ENCODE measurements around the gene C19orf25. TPM values are rescaled to one million over a fixed set of nuclear protein-coding genes. Genes with fewer than 3 reads are reported as not detected.

The C19orf25 gene
- total and polyA plus RNA-seq, 2 of the 13 experiments (the other 11 are each of a cell fraction or from before 2014, with no cell fraction given), result 14.2 to 32.4 TPM

DNA sequence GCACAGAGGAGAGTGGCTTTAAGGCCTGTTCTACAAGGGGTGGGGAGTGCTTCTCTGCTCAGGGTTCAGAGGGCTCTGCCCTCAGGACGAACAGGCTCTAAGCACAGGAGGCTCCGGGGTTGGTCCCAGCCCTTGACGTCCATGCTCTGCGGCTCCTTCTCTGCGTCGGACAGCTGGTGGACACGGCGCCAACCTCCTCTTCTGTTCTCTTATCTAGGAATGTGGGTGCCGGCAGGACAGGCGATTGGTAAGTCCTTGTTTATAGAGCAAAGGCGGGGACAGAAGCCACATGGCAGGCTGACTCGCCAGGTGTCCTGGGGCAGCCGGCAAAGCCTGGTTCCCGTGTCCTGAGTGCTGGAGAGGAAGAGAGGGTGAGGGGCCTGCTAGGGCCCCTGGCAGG is 49.3 kb downstream of the C19orf25 start:
- H3K36me3 ChIP-seq (replicated peaks in 1 of 2; ENCODE audit: control insufficient read depth in 1 of 2, insufficient read depth in 2 of 2, low read length in 2 of 2), result peaks cover 34 to 76% of the 10 kb centered on the region in 2 experiments
- H2AFZ ChIP-seq (ENCODE audit: low read length), result no peak overlapping the region
- H3K27me3 ChIP-seq (ENCODE audit: control insufficient read depth in 1 of 2, insufficient read depth in 2 of 2, low read length in 2 of 2), result no peaks in the 10 kb centered on the region
- intact Hi-C loops (cut with micrococcal nuclease; ENCODE audit: unreplicated experiment), result no loop called here
- no peak overlapping the region for H3K4me3 ChIP-seq (replicated peaks in 1 of 3; ENCODE audit: insufficient read depth in 1 of 3, low read depth in 2 of 3, low read length in 3 of 3)
- no TSS peak for BruUV-seq (replicated peaks)
- ChIA-PET CTCF (ENCODE audit: low intra/inter-chr PET ratio, low total read pairs) (no interaction called here), POLR2A (interaction anchor here (1.0 kb wide), 1 partner anchor 15 kb away, joined by 4 read pairs; no protein-coding TSS in a partner anchor)
- in situ Hi-C loops (cut with HindIII; ENCODE audit: extremely low pct_ligation_motif_present, low pct_unique_long_range_greater_than_20kb), result no loop called here
- H3K9ac ChIP-seq (ENCODE audit: insufficient read depth, low read depth, low read length), result no peak overlapping the region
- FAIRE-seq (no peak), DNase-seq (ENCODE audit: low spot score) (no peak), ATAC-seq (no peak)
- no peak overlapping the region for H3K27ac ChIP-seq (ENCODE audit: extremely low read length, insufficient read depth, low read length)
- no peak overlapping the region for H3K4me2 ChIP-seq (ENCODE audit: low read depth, low read length)
- H4K20me1 ChIP-seq (ENCODE audit: insufficient read depth, low read length), result peaks cover 6% of the 10 kb centered on the region
- 96% methylated on average over 12 of the region's 14 CpGs for WGBS (ENCODE audit: low lambda C conversion rate)
- no peaks in the 10 kb centered on the region for H3K9me3 ChIP-seq (ENCODE audit: low read length)
- peaks cover 12% of the 10 kb centered on the region for H3K4me1 ChIP-seq (ENCODE audit: insufficient read depth, low read length)
- H3K79me2 ChIP-seq (ENCODE audit: insufficient read depth, low read length), result peaks cover 19% of the 10 kb centered on the region
- TF ChIP-seq RBM22 (optimal IDR thresholded peaks at IDR 0.05; ENCODE audit: low read length), result peak; percentile 81
- no peak for TF ChIP-seq SNAI1 (CRISPR knock-in tag; IDR thresholded peaks at IDR 0.05; ENCODE audit: borderline replicate concordance)
- no peak for TF ChIP-seq NONO (IDR thresholded peaks at IDR 0.05)
- no peak for TF ChIP-seq NONO (CRISPR knock-in tag; conservative IDR thresholded peaks at IDR 0.05)
- no peak for TF ChIP-seq RORA (CRISPR knock-in tag; IDR thresholded peaks at IDR 0.05)
- 0 out of 4 replicates have a peak, but pooled peaks of 1 of the 2 experiments have one; percentile 14 for TF ChIP-seq POLR2A (IDR thresholded peaks at IDR 0.05; ENCODE audit: insufficient read depth in 1 of 2, low read depth in 2 of 2, low read length in 2 of 2)
- no peak for TF ChIP-seq NPAS2 (CRISPR knock-in tag; IDR thresholded peaks at IDR 0.05; ENCODE audit: borderline replicate concordance)
- no peak for TF ChIP-seq ZNF224 (CRISPR knock-in tag; IDR thresholded peaks at IDR 0.05)
- TF ChIP-seq, protein P1, sequence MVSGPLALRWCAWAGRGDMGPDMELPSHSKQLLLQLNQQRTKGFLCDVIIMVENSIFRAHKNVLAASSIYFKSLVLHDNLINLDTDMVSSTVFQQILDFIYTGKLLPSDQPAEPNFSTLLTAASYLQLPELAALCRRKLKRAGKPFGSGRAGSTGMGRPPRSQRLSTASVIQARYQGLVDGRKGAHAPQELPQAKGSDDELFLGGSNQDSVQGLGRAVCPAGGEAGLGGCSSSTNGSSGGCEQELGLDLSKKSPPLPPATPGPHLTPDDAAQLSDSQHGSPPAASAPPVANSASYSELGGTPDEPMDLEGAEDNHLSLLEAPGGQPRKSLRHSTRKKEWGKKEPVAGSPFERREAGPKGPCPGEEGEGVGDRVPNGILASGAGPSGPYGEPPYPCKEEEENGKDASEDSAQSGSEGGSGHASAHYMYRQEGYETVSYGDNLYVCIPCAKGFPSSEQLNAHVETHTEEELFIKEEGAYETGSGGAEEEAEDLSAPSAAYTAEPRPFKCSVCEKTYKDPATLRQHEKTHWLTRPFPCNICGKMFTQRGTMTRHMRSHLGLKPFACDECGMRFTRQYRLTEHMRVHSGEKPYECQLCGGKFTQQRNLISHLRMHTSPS (CRISPR knock-in tag; IDR thresholded peaks at IDR 0.05; ENCODE audit: low read depth), result no peak
- no peak for TF ChIP-seq ZBTB1 (CRISPR knock-in tag; IDR thresholded peaks at IDR 0.05; ENCODE audit: borderline replicate concordance)
- TF ChIP-seq, protein P2, sequence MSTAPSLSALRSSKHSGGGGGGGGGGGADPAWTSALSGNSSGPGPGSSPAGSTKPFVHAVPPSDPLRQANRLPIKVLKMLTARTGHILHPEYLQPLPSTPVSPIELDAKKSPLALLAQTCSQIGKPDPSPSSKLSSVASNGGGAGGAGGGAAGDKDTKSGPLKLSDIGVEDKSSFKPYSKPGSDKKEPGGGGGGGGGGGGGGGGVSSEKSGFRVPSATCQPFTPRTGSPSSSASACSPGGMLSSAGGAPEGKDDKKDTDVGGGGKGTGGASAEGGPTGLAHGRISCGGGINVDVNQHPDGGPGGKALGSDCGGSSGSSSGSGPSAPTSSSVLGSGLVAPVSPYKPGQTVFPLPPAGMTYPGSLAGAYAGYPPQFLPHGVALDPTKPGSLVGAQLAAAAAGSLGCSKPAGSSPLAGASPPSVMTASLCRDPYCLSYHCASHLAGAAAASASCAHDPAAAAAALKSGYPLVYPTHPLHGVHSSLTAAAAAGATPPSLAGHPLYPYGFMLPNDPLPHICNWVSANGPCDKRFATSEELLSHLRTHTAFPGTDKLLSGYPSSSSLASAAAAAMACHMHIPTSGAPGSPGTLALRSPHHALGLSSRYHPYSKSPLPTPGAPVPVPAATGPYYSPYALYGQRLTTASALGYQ (CRISPR knock-in tag; IDR thresholded peaks at IDR 0.05), result no peak
